ENCODE measurements around the gene SLC2A13. TPM values are rescaled to one million over a fixed set of nuclear protein-coding genes. Genes with fewer than 3 reads are reported as not detected.

SLC2A13 gene
- total RNA-seq, result 1.2 and 3.0 TPM in 2 replicates

DNA sequence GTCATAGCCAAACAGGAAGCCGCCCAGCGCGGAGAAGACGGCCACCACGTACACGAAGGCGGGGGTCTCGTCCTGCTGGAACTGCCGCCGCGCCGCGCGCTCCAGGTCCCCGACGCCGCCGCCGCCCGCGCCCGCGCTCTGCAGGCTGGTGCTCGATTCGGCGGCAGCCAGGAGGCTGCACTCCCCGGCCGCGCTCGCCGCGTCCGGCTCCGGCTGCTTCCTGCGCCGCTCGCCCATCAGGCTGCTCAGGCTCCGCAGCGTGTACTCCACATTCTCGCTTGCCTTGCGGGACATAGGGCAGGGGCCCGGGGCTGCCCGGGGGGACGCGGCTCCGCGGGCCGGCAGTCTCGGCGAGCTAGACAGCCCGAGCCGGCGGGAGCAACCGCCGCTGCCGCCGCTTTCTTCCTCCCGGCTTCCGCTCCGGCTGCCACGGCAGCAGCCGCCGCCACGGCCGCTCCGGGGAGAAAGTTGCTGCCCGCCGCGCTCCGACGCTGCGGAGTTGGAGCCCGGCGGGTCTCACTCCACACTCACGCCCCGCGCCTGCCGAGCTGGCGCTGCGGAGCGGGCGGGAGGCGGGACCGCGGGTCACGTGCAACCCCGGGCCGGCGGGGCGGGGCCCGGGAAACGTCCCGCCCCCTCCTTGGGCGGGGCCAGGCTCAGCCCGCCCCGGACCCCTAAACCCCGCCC is at the start of gene SLC2A13:
Gene SLC2A13, minus strand, starts transcription at position 567 of the 687 bp plus-strand sequence. Its CDS starts 273 bp downstream, at position 294.

Other genes with a start within 250 kb of the SLC2A13 start
- 0.74 and 0.84 TPM in 2 replicates for gene LRRK2, start 118.9 kb upstream of the SLC2A13 start, total RNA-seq

Measured in bronchus fibroblast of lung (primary cell).